GM19240 (cell line): Measurements from ENCODE around the gene LIG1.

Source experiments
- DNase-seq: peaks from one replicate; pipeline ENCODE4 v3.0.0; 2011; ENCODE audit warnings: low spot score; ENCODE audit not compliant: insufficient read length

The LIG1 gene

GRCh38 chr19:48182434-48182833 lies 12.3 kb upstream of the LIG1 start:
- DNase-seq = no peak

DNA sequence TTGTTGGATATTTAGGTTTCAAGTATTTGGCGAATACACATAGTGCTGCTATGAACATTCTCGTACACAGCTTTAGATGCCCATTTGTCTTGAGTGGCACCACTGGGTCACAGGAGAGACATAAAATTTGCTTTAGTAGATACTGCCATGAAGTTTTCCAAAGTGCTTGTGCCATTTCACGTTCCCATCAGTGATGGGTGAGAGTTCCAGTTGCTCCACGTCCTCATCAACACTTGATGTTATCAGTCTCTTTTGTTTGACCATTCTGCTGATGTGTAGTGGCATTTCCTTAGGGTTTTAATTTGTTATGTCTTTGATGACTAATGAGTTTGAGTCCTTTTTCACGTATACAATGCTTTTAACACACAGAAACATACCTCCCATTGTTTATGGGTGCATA lies 11.4 kb upstream of the LIG1 start:
- no peak for DNase-seq

DNA sequence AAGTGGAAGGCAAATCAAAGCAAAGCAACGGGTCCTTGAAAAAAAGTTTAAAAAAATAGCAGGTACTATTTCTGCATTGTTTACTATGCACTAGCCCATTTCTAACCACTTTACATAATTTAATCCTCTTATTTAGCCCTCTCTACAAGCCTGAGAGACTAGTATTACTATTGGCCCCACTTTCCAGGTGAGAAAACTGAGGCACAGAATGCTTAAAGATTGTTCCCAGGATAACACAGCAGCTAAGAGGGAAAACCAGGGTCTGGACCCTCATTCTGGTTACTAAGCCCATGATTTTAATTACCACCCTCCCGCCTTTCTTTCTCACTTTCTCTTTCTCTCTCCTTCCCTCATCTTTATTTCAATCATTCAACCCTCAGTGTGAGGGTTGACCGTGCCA lies 6.1 kb upstream of the LIG1 start:
- no peak for DNase-seq

DNA sequence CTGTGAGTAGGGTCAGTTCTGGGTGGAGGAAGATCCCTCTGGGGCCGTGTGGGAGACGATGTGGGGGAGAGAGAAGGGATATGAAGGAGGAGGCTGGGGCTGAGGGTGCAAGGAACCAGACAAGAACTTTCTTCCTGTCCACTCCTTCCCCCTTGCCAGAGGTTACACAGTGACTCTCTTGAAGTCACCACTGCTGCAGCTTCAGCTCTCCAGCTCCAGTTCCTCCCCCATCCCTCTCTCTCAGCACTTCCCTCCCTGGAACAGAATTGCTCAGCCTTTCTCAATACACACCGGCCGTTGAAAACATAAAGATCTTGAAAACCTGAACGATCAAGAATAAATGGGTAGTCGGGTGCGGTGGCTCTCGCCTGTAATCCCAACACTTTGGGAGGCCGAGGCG lies 5.4 kb upstream of the LIG1 start:
- DNase-seq = no peak

DNA sequence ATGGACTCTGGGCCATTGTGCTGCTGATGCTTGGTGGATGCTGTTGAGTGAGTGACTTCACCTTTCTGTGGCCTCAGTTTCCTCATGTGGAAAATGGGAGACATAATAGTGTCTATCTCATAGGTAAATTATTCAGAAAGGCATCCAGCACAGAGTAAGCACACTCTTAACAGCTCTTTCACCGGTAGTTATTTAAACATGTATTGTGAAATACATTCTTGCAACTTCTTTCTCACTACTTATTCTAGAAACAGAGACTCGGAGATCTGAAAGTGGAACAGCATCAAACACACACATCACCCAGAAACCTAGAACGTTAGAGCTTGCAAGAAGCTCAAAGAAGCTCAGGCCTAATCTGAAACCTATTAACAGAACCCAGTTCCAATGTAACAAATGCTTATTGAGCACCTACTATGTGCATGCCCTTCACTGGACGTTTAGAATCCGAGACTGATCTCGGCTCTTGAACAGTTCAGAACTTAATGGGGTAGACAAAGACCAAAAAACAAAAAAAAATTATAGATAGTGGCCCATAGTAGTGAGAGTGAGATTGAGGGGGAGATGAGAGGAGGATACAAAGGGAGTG lies 4.4 kb upstream of the LIG1 start:
- DNase-seq = no peak

GRCh38 chr19:48171710-48172109 lies 1.6 kb upstream of the LIG1 start:
- no peak for DNase-seq

DNA sequence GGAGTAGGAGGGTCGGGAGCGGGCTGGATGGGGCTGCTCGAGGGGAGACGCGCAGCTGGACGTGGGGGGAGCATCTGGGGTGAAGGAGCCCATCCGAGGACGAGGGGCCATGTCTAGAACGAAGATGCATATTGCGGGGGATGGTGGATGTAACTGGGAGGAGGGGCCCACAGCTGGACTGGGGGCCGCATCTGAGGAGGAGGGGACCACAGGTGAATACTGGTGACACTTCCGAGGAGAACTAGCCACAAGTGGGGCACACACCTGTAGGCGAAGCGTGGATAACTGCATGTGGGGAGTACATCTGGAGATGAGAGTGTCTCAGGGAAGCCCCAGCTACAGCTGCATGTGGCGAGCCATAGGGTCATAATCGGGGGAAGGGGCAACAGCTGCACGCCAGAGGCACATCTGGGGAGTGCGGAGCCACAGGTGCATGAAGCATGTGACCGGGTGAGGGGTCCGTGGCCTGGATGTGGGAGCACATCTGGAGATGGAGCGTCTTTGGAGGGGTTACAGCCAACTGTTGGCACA lies 738 bp upstream of the LIG1 start:
- DNase-seq = no peak

GRCh38 chr19:48169578-48169938 lies 586 bp downstream of the LIG1 start:
- DNase-seq = peak; percentile 49

- DNase-seq = no peak
Observed at GRCh38 chr19:48168689-48169088, 1.5 kb downstream of the LIG1 start.

DNA sequence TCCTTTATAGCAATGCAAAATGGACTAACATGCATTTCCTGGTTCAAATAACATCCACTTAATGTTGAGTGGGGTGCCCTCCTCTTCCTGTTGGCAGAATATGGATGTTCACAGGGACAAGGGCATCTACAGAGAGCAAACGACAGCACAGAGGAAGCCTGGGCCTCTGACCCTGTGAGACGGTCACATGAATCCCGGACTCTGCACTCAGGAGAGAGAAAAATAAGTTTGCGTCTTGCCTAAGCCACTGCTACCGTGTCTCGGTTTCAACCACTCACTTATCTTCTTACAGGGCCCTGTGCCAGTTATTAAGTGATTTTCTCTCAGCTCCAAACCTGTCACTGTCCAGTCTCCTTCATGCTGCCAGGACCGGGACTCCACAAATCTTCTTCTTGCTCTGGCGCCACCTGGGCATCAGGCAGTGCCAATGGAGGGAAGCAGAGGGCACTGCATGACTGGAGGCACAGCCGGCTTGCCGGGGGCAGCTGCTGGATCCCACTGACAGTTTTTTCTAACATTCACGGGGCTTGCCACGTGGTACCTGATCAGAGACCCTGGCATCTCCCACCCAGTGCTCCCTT lies 11.8 kb downstream of the LIG1 start:
- no peak for DNase-seq

DNA sequence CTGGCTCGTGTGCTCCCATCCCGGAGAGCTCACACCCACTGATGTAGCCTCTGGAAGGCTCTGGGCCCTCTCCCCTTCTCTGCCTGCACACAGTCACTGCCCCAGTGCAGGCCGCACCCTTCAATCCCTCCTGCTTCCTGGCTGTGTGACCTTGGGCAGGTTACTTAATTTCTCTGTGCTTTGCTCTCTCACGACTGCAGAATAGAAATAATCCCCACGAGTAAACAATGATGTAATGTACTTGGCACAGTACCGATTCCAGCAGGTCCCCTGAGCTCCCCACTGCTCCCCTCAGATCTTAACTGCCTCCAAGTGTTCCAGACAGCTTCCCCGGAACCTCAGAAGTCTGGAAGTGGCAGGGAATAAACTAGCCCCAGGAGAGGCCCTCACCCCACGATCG lies 16.1 kb downstream of the LIG1 start:
- DNase-seq = no peak

- DNase-seq = peak; percentile 38
Observed at GRCh38 chr19:48152551-48152950, 17.6 kb downstream of the LIG1 start.

GRCh38 chr19:48149430-48149829 lies 20.7 kb downstream of the LIG1 start:
- DNase-seq = no peak

GRCh38 chr19:48148576-48148975 lies 21.6 kb downstream of the LIG1 start:
- no peak for DNase-seq

GRCh38 chr19:48147597-48148175 lies 22.5 kb downstream of the LIG1 start:
- no peak for DNase-seq

- DNase-seq = no peak
Observed at GRCh38 chr19:48139053-48139452, 31.1 kb downstream of the LIG1 start.

DNA sequence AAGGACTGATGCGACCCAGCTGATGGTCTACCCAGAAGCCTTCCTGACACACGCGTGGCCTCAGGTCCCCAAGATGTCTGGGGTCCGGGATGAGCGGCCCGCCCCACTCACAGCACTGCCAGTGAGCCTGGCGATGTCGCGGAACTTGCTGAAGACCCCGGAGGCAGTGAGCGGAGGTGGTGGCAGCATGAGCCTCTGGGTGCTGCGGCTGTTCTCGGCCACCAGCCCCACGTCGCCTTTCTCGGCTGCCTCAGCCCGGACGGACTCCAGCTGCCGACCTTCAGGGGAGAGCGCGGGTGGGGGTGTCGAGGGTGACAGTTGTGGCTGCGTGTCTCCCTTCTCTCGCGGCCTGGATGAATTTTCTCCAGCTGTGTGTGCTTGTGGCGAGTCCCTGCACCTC lies 32.7 kb downstream of the LIG1 start:
- DNase-seq = no peak

GRCh38 chr19:48136547-48136946 lies 33.6 kb downstream of the LIG1 start:
- DNase-seq = no peak

GRCh38 chr19:48135411-48135810 lies 34.7 kb downstream of the LIG1 start:
- no peak for DNase-seq

DNA sequence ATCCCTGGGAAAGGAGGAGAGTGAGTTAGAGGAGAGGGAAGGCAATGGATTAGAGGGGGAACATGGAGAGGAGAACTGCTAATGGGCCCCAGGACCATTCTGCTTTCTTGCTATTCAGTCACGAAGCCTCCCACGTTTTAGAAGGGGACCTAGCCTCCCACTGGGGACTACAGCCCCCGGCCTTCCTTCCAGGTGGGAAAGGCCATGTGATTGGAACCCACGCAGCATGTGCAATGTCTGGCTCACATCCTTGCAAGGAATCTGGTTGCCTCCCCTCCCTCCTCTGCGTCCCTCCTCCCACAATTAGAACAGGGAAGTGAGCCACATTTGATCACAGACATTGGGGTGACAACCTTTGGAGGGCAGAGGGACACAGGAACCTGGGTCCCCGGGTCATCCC lies 37.0 kb downstream of the LIG1 start:
- DNase-seq = no peak

DNA sequence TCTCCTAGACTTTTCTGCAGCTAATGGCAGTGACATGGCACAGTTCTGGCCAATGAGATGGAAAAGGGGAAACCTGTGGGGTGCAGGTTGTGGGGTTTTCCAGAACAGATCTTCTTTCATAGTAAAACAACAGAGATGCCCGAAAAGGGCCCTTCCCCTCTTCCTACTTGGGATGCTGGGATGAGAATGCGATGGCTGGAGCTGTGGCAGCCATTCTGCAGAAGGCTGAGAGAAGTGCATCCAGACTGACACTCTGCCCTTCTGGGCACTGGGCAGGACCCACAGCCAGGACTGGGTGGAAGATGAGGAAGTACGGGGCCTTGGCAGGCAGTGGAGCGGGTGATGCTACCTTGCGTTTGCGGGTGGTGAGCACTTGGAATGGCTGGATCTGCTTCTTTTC lies 42.6 kb downstream of the LIG1 start:
- no peak for DNase-seq

DNA sequence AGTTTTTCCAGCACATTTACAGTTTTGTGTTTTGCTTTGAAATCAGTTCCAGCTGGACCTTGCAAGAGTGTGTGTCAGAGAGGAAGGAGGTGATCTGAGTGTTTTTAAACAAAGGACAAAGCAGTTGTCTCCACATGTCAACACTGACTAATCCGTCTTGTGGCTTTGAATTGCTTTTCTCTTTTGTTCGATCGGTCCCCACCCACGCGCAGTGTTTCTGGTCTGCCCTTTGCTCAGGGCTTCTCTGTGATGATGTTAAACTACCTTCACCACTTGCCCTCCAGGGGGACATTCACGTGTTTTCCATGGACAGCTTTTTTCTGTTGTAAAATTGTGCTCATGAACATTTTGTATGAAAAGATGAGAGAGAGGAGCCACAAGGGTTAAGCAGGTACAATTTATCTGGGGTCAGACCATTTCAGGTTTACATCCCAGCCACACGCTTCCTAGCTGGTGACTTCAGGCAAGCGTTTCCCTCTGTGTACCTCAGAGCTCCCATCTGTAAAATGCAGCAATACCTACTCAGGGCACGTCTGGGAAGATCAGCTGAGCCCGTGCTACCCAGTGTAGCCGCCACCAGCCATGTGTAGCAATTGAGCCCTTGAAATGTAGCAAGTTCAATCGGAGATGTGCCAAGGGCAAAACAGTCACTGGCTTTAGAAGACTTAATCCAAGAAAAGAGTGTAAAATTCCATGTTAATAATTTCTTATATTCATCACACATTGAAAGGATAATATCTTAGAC lies 46.1 kb downstream of the LIG1 start:
- DNase-seq = no peak

GRCh38 chr19:48122421-48122820 lies 47.7 kb downstream of the LIG1 start:
- DNase-seq = no peak
